Duodenal mucosa (tissue), 2 donors: ENCODE measurements around the gene MON2.
"Not testable (repeated sequence)": the region's sequence is repeated elsewhere in the genome, so short reads cannot be mapped to it uniquely, and the experiment has no call there.

Experiments
- H3K27ac ChIP-seq: one replicate; pipeline ENCODE4 v1.7.0; 2013; ENCODE audit warnings: low read depth, low read length
- H3K27me3 ChIP-seq, 2 donors: one replicate each; pipeline ENCODE4 v1.7.0; 2013; ENCODE audit warnings: low read length in 2 of 2, control low read depth in 1 of 2; ENCODE audit not compliant: insufficient read depth in 2 of 2, control insufficient read depth in 1 of 2
- H3K36me3 ChIP-seq, 2 donors: one replicate each; pipeline ENCODE4 v1.7.0; 2013; ENCODE audit warnings: low read length in 2 of 2, control low read depth in 1 of 2; ENCODE audit not compliant: insufficient read depth in 2 of 2, control insufficient read depth in 1 of 2
- H3K4me1 ChIP-seq, 2 donors: one replicate each; pipeline ENCODE4 v1.7.0; 2013; ENCODE audit warnings: low read length in 2 of 2, control low read depth in 1 of 2; ENCODE audit not compliant: insufficient read depth in 2 of 2, control insufficient read depth in 1 of 2
- H3K4me3 ChIP-seq, 2 donors: one replicate each; pipeline ENCODE4 v1.7.0; 2013; ENCODE audit warnings: low read length in 2 of 2, low read depth in 1 of 2
- H3K9ac ChIP-seq, 2 donors: one replicate each; pipeline ENCODE4 v1.7.0; 2013; ENCODE audit warnings: low read length in 2 of 2, low read depth in 1 of 2
- H3K9me3 ChIP-seq, 2 donors: one replicate each; pipeline ENCODE4 v1.7.0; 2013; ENCODE audit warnings: low read length in 2 of 2, control low read depth in 1 of 2; ENCODE audit not compliant: control insufficient read depth in 1 of 2

MON2 gene

GRCh38 chr12:62542814-62543213 is 76.2 kb downstream of the MON2 start:
- Histone ChIP-seq H3K9ac (no peak overlapping the region), H3K9me3 (no peaks in the 10 kb centered on the region), H3K36me3 (peaks cover 11 to 33% of the 10 kb centered on the region in 2 donors), H3K4me1 (no peaks in the 10 kb centered on the region), H3K4me3 (no peak overlapping the region), H3K27me3 (no peaks in the 10 kb centered on the region), H3K27ac (no peak overlapping the region)

DNA sequence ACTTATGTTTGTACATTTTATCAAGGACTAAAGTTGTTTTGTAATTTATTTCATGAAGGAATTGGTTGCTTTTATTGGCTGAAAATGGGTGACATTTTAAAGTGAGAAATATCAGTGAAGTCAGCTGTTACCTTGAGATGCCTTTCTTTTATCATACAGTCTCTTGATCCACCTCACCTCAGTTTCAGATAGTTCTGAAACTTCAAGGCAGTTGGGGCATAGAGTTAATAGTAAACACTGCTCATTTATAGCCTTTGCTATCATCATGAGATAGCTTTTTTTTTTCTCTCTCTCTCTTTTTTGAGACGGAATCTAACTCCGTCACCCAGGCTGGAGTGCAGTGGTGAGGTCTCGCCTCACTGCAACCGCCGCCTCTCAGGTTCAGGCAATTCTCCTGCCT is 76.7 kb downstream of the MON2 start:
- H3K4me1 ChIP-seq = no peaks in the 10 kb centered on the region

GRCh38 chr12:62543741-62544140 is 77.1 kb downstream of the MON2 start:
- H3K9me3 ChIP-seq = no peaks in the 10 kb centered on the region
- H3K4me1 ChIP-seq = no peaks in the 10 kb centered on the region
- H3K27ac ChIP-seq = no peak overlapping the region
- H3K4me3 ChIP-seq = no peak overlapping the region
- no peaks in the 10 kb centered on the region for H3K27me3 ChIP-seq
- H3K36me3 ChIP-seq = peaks cover 4 to 28% of the 10 kb centered on the region in 2 donors
- no peak overlapping the region for H3K9ac ChIP-seq

More for the DNA sequence above, 76.7 kb downstream of the MON2 start:
- Histone ChIP-seq H3K4me3 (no peak overlapping the region), H3K27ac (no peak overlapping the region), H3K36me3 (peaks cover 6 to 30% of the 10 kb centered on the region in 2 donors), H3K9ac (no peak overlapping the region), H3K27me3 (no peaks in the 10 kb centered on the region), H3K9me3 (no peaks in the 10 kb centered on the region)

DNA sequence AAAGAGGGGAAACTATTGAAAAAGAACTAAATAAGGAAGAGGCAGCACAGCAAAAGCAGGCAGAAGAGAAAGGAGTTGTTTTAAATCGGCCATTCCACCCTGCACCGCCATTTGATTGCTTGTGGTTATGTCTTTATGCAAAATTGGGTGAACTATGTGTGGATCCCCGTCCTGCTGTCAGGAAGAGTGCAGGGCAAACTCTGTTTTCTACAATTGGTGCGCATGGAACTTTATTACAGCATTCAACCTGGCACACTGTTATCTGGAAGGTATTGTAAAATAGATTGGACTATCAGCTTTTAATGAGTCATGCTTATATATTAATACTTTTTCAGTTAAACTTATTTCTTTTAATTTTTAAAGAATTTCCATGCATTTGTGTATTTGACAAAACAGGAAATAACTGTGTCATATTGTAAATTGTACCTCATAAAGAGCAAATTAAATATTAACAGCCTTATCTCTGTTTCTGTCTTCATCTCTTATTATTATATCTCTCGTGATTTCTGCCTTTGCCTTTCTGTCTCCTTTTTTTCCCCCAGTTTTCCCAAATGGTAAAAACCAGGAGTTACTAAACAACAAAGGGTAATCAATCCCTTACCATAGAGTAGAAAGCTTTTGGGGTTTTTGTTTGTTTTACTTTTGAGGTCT is 86.4 kb downstream of the MON2 start:
- no peak overlapping the region for H3K27ac ChIP-seq
- H3K4me3 ChIP-seq = no peak overlapping the region
- H3K36me3 ChIP-seq = peaks cover 13 to 46% of the 10 kb centered on the region in 2 donors
- H3K9ac ChIP-seq = no peak overlapping the region
- no peaks in the 10 kb centered on the region for H3K27me3 ChIP-seq
- peaks cover 0 to 4% of the 10 kb centered on the region in 2 donors for H3K4me1 ChIP-seq
- H3K9me3 ChIP-seq = no peaks in the 10 kb centered on the region

DNA sequence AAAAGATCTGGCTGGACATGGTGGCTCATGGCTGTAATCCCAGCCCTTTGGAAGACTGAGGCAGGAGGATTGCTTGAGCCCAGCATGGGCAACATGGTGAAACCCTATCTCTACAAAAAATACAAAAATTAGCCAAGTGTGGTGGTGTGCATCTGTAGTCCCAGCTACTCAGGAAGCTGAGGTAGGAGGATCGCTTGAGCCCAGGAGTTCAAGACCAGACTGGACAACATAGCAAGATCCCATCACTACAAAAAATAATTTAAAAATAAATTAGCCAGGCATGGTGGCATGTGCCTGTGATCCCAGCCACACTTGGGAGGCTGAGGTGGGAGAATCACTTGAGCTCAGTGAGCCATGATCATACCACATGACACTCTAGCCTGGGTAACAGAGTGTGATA is 92.7 kb downstream of the MON2 start:
- H3K27me3 ChIP-seq, H3K9ac ChIP-seq, H3K4me3 ChIP-seq, H3K27ac ChIP-seq, H3K9me3 ChIP-seq, H3K4me1 ChIP-seq: not testable (repeated sequence)
- H3K36me3 ChIP-seq = peaks cover 17 to 41% of the 10 kb centered on the region in 2 donors

DNA sequence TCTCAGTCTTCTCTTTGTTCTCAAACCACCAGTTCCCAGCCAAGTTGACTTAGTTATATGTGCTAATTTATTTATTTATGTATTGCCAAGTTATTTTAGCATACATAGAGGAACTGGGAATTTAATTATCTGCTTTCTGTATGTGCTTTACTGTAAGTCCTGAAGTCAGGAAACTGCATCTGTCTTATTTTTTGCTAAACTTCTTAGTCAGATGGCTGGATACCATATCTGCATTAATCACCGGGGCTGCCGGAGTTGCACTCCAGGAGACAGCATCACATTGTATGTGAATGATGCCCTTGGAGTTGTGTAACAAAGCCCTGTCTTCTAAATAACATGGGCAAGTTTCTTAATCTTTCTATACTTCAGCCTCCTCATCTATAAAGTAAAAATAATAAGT is 96.2 kb downstream of the MON2 start:
- Histone ChIP-seq H3K9me3 (no peaks in the 10 kb centered on the region), H3K36me3 (peaks cover 9 to 17% of the 10 kb centered on the region in 2 donors), H3K27me3 (no peaks in the 10 kb centered on the region), H3K4me1 (no peaks in the 10 kb centered on the region), H3K27ac (no peak overlapping the region), H3K9ac (no peak overlapping the region), H3K4me3 (no peak overlapping the region)

GRCh38 chr12:62575036-62575435 is 108.4 kb downstream of the MON2 start:
- no peaks in the 10 kb centered on the region for H3K27me3 ChIP-seq
- no peak overlapping the region for H3K4me3 ChIP-seq
- H3K9ac ChIP-seq = no peak overlapping the region
- H3K36me3 ChIP-seq = peaks cover 0 to 27% of the 10 kb centered on the region in 2 donors
- H3K9me3 ChIP-seq = no peaks in the 10 kb centered on the region
- no peak overlapping the region for H3K27ac ChIP-seq
- H3K4me1 ChIP-seq = no peaks in the 10 kb centered on the region

DNA sequence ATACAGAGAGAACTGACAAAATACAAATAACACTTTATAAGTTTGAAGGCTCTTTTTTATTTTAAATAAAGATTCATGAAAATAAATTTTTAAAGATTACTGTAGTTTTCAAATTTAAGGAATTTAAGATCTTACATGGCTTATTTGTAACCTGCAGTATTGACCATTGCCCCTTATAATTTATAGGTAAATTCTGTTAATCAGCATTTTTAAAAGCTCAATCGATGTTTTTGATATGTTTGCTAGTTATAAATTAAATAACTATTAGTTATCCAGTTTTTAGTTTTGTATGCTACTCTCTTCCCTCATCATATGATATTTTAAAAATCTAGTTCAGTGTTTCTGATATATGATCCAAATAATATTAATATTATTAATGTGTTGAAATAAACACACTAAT is 109.9 kb downstream of the MON2 start:
- Histone ChIP-seq H3K27me3 (no peaks in the 10 kb centered on the region), H3K36me3 (peaks cover 3 to 20% of the 10 kb centered on the region in 2 donors), H3K4me1 (no peaks in the 10 kb centered on the region), H3K4me3 (no peak overlapping the region), H3K27ac (no peak overlapping the region), H3K9ac (no peak overlapping the region), H3K9me3 (no peaks in the 10 kb centered on the region)

DNA sequence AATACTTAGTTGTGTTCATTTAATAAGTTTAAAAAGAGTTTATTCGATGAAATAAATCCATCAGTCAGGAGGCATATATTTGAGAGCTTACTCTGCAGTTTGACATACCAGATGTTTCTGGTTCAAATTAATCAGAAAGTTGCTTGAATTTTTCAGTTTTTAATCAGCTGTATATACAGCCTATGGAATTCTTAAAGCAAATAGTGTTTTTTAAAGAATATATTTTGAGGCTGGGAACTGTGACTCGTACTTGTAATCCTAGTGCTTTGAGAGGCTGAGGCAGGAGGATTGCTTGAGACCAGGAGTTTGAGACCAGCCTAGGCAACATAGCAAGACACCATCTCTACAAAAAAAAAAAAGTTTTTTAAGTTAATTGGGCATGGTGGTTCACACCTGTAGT is 112.1 kb downstream of the MON2 start:
- Histone ChIP-seq H3K36me3 (peaks cover 3 to 10% of the 10 kb centered on the region in 2 donors), H3K4me1 (no peaks in the 10 kb centered on the region), H3K27me3 (no peaks in the 10 kb centered on the region), H3K4me3 (no peak overlapping the region), H3K27ac (no peak overlapping the region), H3K9ac (no peak overlapping the region), H3K9me3 (no peaks in the 10 kb centered on the region)

DNA sequence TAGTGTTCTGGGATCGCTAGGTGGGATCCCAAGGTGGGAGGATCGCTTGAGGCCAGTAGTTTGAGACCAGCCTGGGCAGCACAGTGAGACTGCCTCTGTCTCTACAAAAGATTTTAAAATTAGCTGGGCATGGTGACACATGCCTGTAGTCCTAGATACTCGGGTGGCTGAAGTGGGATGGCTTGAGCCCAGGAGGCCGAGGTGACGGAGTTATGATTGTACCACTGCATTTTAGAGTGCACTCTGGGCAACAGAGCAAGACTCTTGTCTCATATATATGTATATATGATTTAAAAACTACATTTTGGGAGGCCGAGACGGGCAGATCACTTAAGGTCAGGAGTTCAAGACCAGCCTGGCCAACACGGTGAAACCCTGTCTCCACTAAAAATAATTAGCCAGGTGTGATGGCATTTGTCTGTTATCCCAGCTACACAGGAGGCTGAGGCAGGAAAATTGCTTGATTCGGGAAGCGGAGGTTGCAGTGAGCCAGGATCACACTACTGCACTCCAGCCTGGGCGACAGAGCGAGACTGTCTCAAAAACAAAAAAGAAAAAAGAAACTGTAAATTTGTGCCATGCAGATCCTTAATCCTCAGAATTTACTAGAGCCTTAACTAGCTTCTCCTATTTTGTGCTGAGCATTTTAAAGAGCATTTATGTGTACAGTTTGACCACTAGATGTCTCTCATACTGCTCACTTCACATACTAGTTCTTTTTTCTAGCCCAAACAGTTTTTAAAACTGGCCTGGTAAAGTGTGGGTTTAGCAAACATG is 114.8 kb downstream of the MON2 start:
- H3K4me1 ChIP-seq = no peaks in the 10 kb centered on the region
- peaks cover 3 to 10% of the 10 kb centered on the region in 2 donors for H3K36me3 ChIP-seq
- no peak overlapping the region for H3K4me3 ChIP-seq
- no peaks in the 10 kb centered on the region for H3K27me3 ChIP-seq
- no peak overlapping the region for H3K27ac ChIP-seq
- H3K9me3 ChIP-seq = no peaks in the 10 kb centered on the region
- H3K9ac ChIP-seq = no peak overlapping the region
